ENCODE data around the gene CAMTA1. TPM values are rescaled to one million over a fixed set of nuclear protein-coding genes. Genes with fewer than 3 reads are reported as not detected.

The CAMTA1 gene
- total and polyA plus RNA-seq, 9 of the 15 experiments (the other 6 are each of a cell fraction or from before 2014, with no cell fraction given): 43.9 to 161 (median 65.9) TPM

GRCh38 chr1:7769673-7770412 is 984.6 kb downstream of the CAMTA1 start (continued):
- TF ChIP-seq, protein P1, sequence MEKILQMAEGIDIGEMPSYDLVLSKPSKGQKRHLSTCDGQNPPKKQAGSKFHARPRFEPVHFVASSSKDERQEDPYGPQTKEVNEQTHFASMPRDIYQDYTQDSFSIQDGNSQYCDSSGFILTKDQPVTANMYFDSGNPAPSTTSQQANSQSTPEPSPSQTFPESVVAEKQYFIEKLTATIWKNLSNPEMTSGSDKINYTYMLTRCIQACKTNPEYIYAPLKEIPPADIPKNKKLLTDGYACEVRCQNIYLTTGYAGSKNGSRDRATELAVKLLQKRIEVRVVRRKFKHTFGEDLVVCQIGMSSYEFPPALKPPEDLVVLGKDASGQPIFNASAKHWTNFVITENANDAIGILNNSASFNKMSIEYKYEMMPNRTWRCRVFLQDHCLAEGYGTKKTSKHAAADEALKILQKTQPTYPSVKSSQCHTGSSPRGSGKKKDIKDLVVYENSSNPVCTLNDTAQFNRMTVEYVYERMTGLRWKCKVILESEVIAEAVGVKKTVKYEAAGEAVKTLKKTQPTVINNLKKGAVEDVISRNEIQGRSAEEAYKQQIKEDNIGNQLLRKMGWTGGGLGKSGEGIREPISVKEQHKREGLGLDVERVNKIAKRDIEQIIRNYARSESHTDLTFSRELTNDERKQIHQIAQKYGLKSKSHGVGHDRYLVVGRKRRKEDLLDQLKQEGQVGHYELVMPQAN (IDR thresholded peaks at IDR 0.05; ENCODE audit: borderline replicate concordance): 0 out of 2 replicates have a peak, but pooled peaks have one; percentile 14
- no peak for TF ChIP-seq ZBTB33 (CRISPR knock-in tag; IDR thresholded peaks at IDR 0.05)
- no peak for TF ChIP-seq BRF1 (IDR thresholded peaks at IDR 0.05; ENCODE audit: borderline replicate concordance, extremely low read depth, insufficient read length)
- no peak for TF ChIP-seq ID3 (CRISPR knock-in tag; IDR thresholded peaks at IDR 0.05)
- TF ChIP-seq ID3 (tag; IDR thresholded peaks at IDR 0.05): no peak
- TF ChIP-seq ZBTB5 (IDR thresholded peaks at IDR 0.05): no peak
- TF ChIP-seq, protein P2, sequence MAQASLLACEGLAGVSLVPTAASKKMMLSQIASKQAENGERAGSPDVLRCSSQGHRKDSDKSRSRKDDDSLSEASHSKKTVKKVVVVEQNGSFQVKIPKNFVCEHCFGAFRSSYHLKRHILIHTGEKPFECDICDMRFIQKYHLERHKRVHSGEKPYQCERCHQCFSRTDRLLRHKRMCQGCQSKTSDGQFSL (CRISPR knock-in tag; IDR thresholded peaks at IDR 0.05): no peak
- TF ChIP-seq, protein P2 (tag; IDR thresholded peaks at IDR 0.05): no peak
- TF ChIP-seq ARID2 (IDR thresholded peaks at IDR 0.05): 0 out of 2 replicates have a peak, but pooled peaks have one; percentile 18
- TF ChIP-seq CC2D1A (IDR thresholded peaks at IDR 0.05): no peak
- TF ChIP-seq KDM5B (IDR thresholded peaks at IDR 0.05; ENCODE audit: insufficient replicate concordance, low read depth, low read length): no peak
- no peak for TF ChIP-seq ZBTB7A (IDR thresholded peaks at IDR 0.05; ENCODE audit: borderline replicate concordance, control insufficient read depth, low read depth, low read length)
- TF ChIP-seq KLF13 (tag; IDR thresholded peaks at IDR 0.05; ENCODE audit: borderline replicate concordance, low read depth): no peak
- 0 out of 2 replicates have a peak, but pooled peaks have one; percentile 13 for TF ChIP-seq EP400 (IDR thresholded peaks at IDR 0.05)
- no peak for TF ChIP-seq CHCHD3 (CRISPR knock-in tag; IDR thresholded peaks at IDR 0.05)
- TF ChIP-seq, protein P3, sequence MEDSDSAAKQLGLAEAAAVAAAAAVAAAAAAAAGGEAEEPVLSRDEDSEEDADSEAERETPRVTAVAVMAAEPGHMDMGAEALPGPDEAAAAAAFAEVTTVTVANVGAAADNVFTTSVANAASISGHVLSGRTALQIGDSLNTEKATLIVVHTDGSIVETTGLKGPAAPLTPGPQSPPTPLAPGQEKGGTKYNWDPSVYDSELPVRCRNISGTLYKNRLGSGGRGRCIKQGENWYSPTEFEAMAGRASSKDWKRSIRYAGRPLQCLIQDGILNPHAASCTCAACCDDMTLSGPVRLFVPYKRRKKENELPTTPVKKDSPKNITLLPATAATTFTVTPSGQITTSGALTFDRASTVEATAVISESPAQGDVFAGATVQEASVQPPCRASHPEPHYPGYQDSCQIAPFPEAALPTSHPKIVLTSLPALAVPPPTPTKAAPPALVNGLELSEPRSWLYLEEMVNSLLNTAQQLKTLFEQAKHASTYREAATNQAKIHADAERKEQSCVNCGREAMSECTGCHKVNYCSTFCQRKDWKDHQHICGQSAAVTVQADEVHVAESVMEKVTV (CRISPR knock-in tag; IDR thresholded peaks at IDR 0.05): no peak
- TF ChIP-seq ZNF174 (CRISPR knock-in tag; IDR thresholded peaks at IDR 0.05): no peak
- no peak for TF ChIP-seq ZNF699 (CRISPR knock-in tag; IDR thresholded peaks at IDR 0.05; ENCODE audit: insufficient replicate concordance)
